K562 (cell line): Measurements from ENCODE around the gene HK1. TPM values are rescaled to one million over a fixed set of nuclear protein-coding genes. Genes with fewer than 3 reads are reported as not detected.
A peak's percentile ranks its signal among the peaks of the same experiment; 100 is the strongest.

Experiments used
- ATAC-seq: fragments of 200-7000 bp; cut with Tn5 transposase; 3 replicates; pipeline ENCODE4 v1.9.1; 2020; ENCODE audit warnings: moderate library complexity
- BruUV-seq: library from RNA; stranded (reverse); fragments of 400-500 nt; replicated peaks from 2 replicates; lab custom pipeline; 2021; lab: Mats Ljungman, UMichigan
- CTCF ChIA-PET: fragments of 300-600 bp; formaldehyde crosslinking; extraction: SDS; loops from one replicate; lab custom pipeline; 2021; ENCODE audit warnings: low intra/inter-chr PET ratio; lab: Yijun Ruan, JAX
- POLR2A ChIA-PET: fragments of 300-600, 350-650 bp; sonication (Branson Sonifier 250); formaldehyde crosslinking; extraction: SDS; loops from one replicate; lab custom pipeline; 2021; ENCODE audit warnings: antibody characterized with exemption, inconsistent platforms; lab: Yijun Ruan, JAX
- DNase-seq, 4 experiments: peaks; one replicate each; pipeline versions ENCODE4 v3.0.0 to v3.0.0-alpha.2; 2011 to 2018; ENCODE audit warnings: low spot score in 3 of 4, mixed read lengths in 3 of 4; ENCODE audit errors: extremely low read depth in 1 of 4
- FAIRE-seq: peaks from 2 replicates; lab custom pipeline; 2011; peaks lifted over from hg19 to GRCh38; lab: Jason Lieb, UNC
- H2AFZ ChIP-seq: 2 replicates; pipeline ENCODE4 v1.6.0; 2011; ENCODE audit warnings: low read depth, low read length, control low read depth, inconsistent platforms
- H3K27ac ChIP-seq: fragments of 200-600 bp; 3 replicates; pipeline ENCODE4 v1.8.0; 2011; ENCODE audit warnings: low read depth, mild to moderate bottlenecking, control low read depth, inconsistent platforms, low read length, moderate library complexity, mixed read lengths; ENCODE audit errors: extremely low read depth
- H3K27me3 ChIP-seq, 2 experiments: fragments of 300-600 bp in 1 of 2; 2 replicates in 1 of 2; 3 replicates in 1 of 2; pipeline versions ENCODE4 v1.6.0 to v1.8.0; 2011; ENCODE audit warnings: inconsistent platforms in 2 of 2, low read length in 2 of 2, mild to moderate bottlenecking in 1 of 2, mixed read lengths in 1 of 2, moderate library complexity in 1 of 2; ENCODE audit not compliant: control insufficient read depth in 2 of 2, insufficient read depth in 2 of 2
- H3K36me3 ChIP-seq: fragments of 300-600 bp; 3 replicates; pipeline ENCODE4 v1.8.0; 2011; ENCODE audit warnings: mild to moderate bottlenecking, low read length, inconsistent platforms; ENCODE audit not compliant: control insufficient read depth, insufficient read depth
- H3K4me1 ChIP-seq, 2 experiments: fragments of 200-600 bp in 1 of 2; replicated peaks in 1 of 2; 2 replicates in 1 of 2; 3 replicates in 1 of 2; pipeline versions ENCODE4 v1.5.1 to v1.8.0; 2011; ENCODE audit warnings: inconsistent platforms in 2 of 2, low read length in 2 of 2, mild to moderate bottlenecking in 1 of 2, mixed read lengths in 1 of 2, moderate library complexity in 1 of 2; ENCODE audit not compliant: control insufficient read depth in 2 of 2, insufficient read depth in 2 of 2
- H3K4me2 ChIP-seq: 2 replicates; pipeline ENCODE4 v1.6.1; 2011; ENCODE audit warnings: low read length, control low read depth, inconsistent platforms, mixed read lengths; ENCODE audit not compliant: insufficient read depth
- H3K4me3 ChIP-seq: fragments of 200-600 bp; sonication (generic), shearing (Covaris generic); 2 replicates; pipeline ENCODE4 v1.5.1; 2016; ENCODE audit warnings: control low read depth, inconsistent platforms
- H3K79me2 ChIP-seq: fragments of 200-600 bp; 3 replicates; pipeline ENCODE4 v1.8.0; 2011; ENCODE audit warnings: low read length, inconsistent platforms; ENCODE audit not compliant: control insufficient read depth, insufficient read depth
- H3K9ac ChIP-seq, 2 experiments: 2 replicates each; pipeline versions ENCODE4 v1.6.0 to v1.6.1; 2011; ENCODE audit warnings: low read depth in 2 of 2, low read length in 2 of 2, control low read depth in 1 of 2, inconsistent platforms in 1 of 2, mild to moderate bottlenecking in 1 of 2, mixed read lengths in 1 of 2; ENCODE audit not compliant: insufficient read depth in 1 of 2
- H3K9me1 ChIP-seq: one replicate; pipeline ENCODE4 v1.6.0; 2011; ENCODE audit warnings: inconsistent platforms, mild to moderate bottlenecking, low read length, moderate library complexity; ENCODE audit not compliant: control insufficient read depth, insufficient read depth
- H3K9me3 ChIP-seq: replicated peaks from 2 replicates; pipeline ENCODE4 v1.5.1; 2011; ENCODE audit warnings: low read depth, low read length, inconsistent platforms; ENCODE audit not compliant: control insufficient read depth, insufficient read depth
- H4K20me1 ChIP-seq: replicated peaks from 2 replicates; pipeline ENCODE4 v1.6.1; 2011; ENCODE audit warnings: low read length, inconsistent platforms, mixed read lengths; ENCODE audit not compliant: control insufficient read depth, insufficient read depth
- CCNT2 ChIP-seq: IDR thresholded peaks from 2 replicates; pipeline ENCODE4 v1.6.1; 2011; ENCODE audit warnings: borderline replicate concordance, low read depth, mild to moderate bottlenecking, moderate library complexity, mixed read lengths, low read length; ENCODE audit not compliant: insufficient read length; ENCODE audit errors: extremely low read depth
- CREB3 ChIP-seq: fragments of 450-650 bp; conservative IDR thresholded peaks from 2 replicates; pipeline ENCODE4 v1.6.1; 2016; ENCODE audit warnings: missing genetic modification characterization, low read depth, mild to moderate bottlenecking, missing compliant biosample characterization, moderate library complexity
- ETV5 ChIP-seq: sonication (generic); formaldehyde crosslinking; IDR thresholded peaks from 2 replicates; pipeline ENCODE4 v1.4.0; 2020; ENCODE audit warnings: low read depth, mild to moderate bottlenecking, missing genetic modification reagents
- FIP1L1 ChIP-seq: fragments of 200-400 bp; formaldehyde crosslinking; IDR thresholded peaks from 2 replicates; pipeline ENCODE4 v1.6.1; 2018; ENCODE audit warnings: mild to moderate bottlenecking, low read depth, low read length; ENCODE audit not compliant: poor library complexity, severe bottlenecking
- FOXO4 ChIP-seq: fragments of 450-650 bp; formaldehyde crosslinking; IDR thresholded peaks from 2 replicates; pipeline ENCODE4 v1.4.0; 2020; ENCODE audit warnings: mild to moderate bottlenecking, moderate library complexity
- GTF2E2 ChIP-seq: fragments of 200-800 bp; sonication (Bioruptor generic); IDR thresholded peaks from 2 replicates; pipeline ENCODE4 v1.6.1; 2016; ENCODE audit warnings: missing genetic modification characterization, missing compliant biosample characterization
- HMG20A ChIP-seq: fragments of 450-650 bp; formaldehyde crosslinking; conservative IDR thresholded peaks from 2 replicates; pipeline ENCODE4 v1.4.0; 2020; ENCODE audit warnings: mild to moderate bottlenecking, mixed read lengths
- HMG20B ChIP-seq: fragments of 250-450 bp; sonication (Bioruptor Pico); IDR thresholded peaks from 2 replicates; pipeline ENCODE4 v1.5.0; 2021; ENCODE audit warnings: mild to moderate bottlenecking
- HOMEZ ChIP-seq: fragments of 250-450 bp; sonication (Bioruptor Pico); IDR thresholded peaks from 2 replicates; pipeline ENCODE4 v1.4.0; 2020; ENCODE audit warnings: mild to moderate bottlenecking, moderate library complexity
- MTA2 ChIP-seq: fragments of 450-650 bp; IDR thresholded peaks from 2 replicates; pipeline ENCODE4 v1.6.1; 2016; ENCODE audit warnings: low read depth
- PHB2 ChIP-seq: fragments of 450-650 bp; IDR thresholded peaks from 2 replicates; pipeline ENCODE4 v1.6.1; 2017; ENCODE audit warnings: low read depth
- RAD21 ChIP-seq, 2 experiments: fragments of 250-450 bp in 1 of 2; fragments of 450-650 bp in 1 of 2; sonication (Bioruptor Pico) in 1 of 2; formaldehyde crosslinking in 1 of 2; IDR thresholded peaks in 1 of 2; conservative IDR thresholded peaks in 1 of 2; 2 replicates each; pipeline versions ENCODE4 v1.4.0 to v1.8.0; 2020 to 2022; ENCODE audit warnings: mild to moderate bottlenecking in 2 of 2, moderate library complexity in 1 of 2
- RCOR1 ChIP-seq, 2 experiments: IDR thresholded peaks; 2 replicates each; pipeline ENCODE4 v1.6.1; 2012; ENCODE audit warnings: low read depth in 2 of 2, low read length in 2 of 2, borderline replicate concordance in 1 of 2, improper control_type of control experiment in 1 of 2
- SOX6 ChIP-seq: fragments of 450-650 bp; IDR thresholded peaks from 2 replicates; pipeline ENCODE4 v1.6.1; 2014; ENCODE audit warnings: mild to moderate bottlenecking
- SPI1 ChIP-seq: IDR thresholded peaks from 2 replicates; pipeline ENCODE4 v1.6.1; 2011; ENCODE audit warnings: low read depth, low read length, control low read depth, borderline replicate concordance
- ZNF12 ChIP-seq: sonication (generic); formaldehyde crosslinking; IDR thresholded peaks from 2 replicates; pipeline ENCODE4 v1.4.0; 2020; ENCODE audit warnings: mild to moderate bottlenecking, missing genetic modification reagents
- ZNF184 ChIP-seq: sonication (generic); formaldehyde crosslinking; IDR thresholded peaks from 2 replicates; pipeline ENCODE4 v1.5.0; 2020; ENCODE audit warnings: missing genetic modification reagents
- whole genome bisulfite sequencing: fragments of 100-300 bp; shearing (Covaris generic); methylation state at CpG from one replicate; pipeline ENCODE4 v1.1.6; 2016; ENCODE audit warnings: low coverage, mixed read lengths; ENCODE audit not compliant: insufficient coverage; ENCODE audit errors: missing lambda C conversion rate; 5-methylcytosine and 5-hydroxymethylcytosine counted together
- in situ Hi-C: fragments of 300-500 bp; cut with MboI; formaldehyde crosslinking; loops from 4 replicates; pipeline ENCODE4 v1.15.0; 2018; ENCODE audit warnings: inconsistent platforms, mixed read lengths
- intact Hi-C: fragments of 100-400 bp; cut with micrococcal nuclease; formaldehyde crosslinking; loops from 2 replicates; pipeline ENCODE4 v1.14.2; 2022
- polyA plus RNA-seq, 8 experiments: library from polyadenylated mRNA; depleted of rRNA in 4 of 8; stranded (reverse) in 5 of 8; unstranded in 3 of 8; fragments of >200 nt; fragmentation: Nextera tagmentation in 2 of 8; fragmentation: Illumina TruSeq in 1 of 8; extraction: Ambion mirVana in 2 of 8; extraction: Trizol in 1 of 8; gene quantifications; 2 replicates each; pipeline versions ENCODE4 v1.2.1 to v1.2.3, GENCODE V29; 2011 to 2014; ENCODE audit warnings: inconsistent platforms in 1 of 8, missing spikeins in 1 of 8
- total RNA-seq, 7 experiments: library from RNA; depleted of rRNA in 6 of 7; stranded (reverse); fragments of >200 nt in 6 of 7; fragmentation: Illumina TruSeq in 2 of 7; extraction: Trizol in 2 of 7; gene quantifications; 2 replicates each; pipeline versions ENCODE4 v1.2.1 to v1.2.3, GENCODE V29; 2011 to 2021; ENCODE audit warnings: low replicate concordance in 1 of 7

HK1 gene
- total and polyA plus RNA-seq, 9 of the 15 experiments (the other 6 are each of a cell fraction or from before 2014, with no cell fraction given): 29.2 to 444 (median 193) TPM

GRCh38 chr10:69312528-69312927, 34.2 kb downstream of the HK1 start (continued):
- TF ChIP-seq RAD21 (CRISPR knock-in tag; conservative IDR thresholded peaks at IDR 0.05 in 1 of 2, IDR thresholded peaks at IDR 0.05 in 1 of 2) (0 out of 4 replicates have a peak, but pooled peaks of 1 of the 2 experiments have one; percentile 3), SPI1 (0 out of 2 replicates have a peak, but pooled peaks have one; percentile 13)
- TF ChIP-seq, all 486 proteins: peak for 5

GRCh38 chr10:69315100-69315542, 36.8 kb downstream of the HK1 start:
- peak overlapping the region; percentile 100 for H3K4me2 ChIP-seq
- POLR2A ChIA-PET: interaction anchor here (0.6 to 3.8 kb wide), 10 partner anchors 10 to 1049 kb away, joined by 3 to 21 read pairs (median 4); no protein-coding TSS in a partner anchor
- peaks cover 52% of the 10 kb centered on the region for H3K79me2 ChIP-seq
- H3K36me3 ChIP-seq: peaks cover 7% of the 10 kb centered on the region; the same call in 2 of the 3 replicates
- peaks cover 22% of the 10 kb centered on the region for H4K20me1 ChIP-seq
- intact Hi-C loops: loop anchor here (1.0 to 5.0 kb wide), 2 partner anchors 19 to 1428 kb away; no protein-coding TSS in a partner anchor
- ATAC-seq (no peak; the same call in 2 of the 3 replicates), DNase-seq (no peak), FAIRE-seq (no peak)
- H3K9ac ChIP-seq: peak overlapping the region; percentile 93 to 95
- in situ Hi-C loops: no loop called here
- no peaks in the 10 kb centered on the region for H3K9me1 ChIP-seq
- peak overlapping the region; percentile 73 for H2AFZ ChIP-seq
- WGBS: 3% methylated on average over 3 of the region's 3 CpGs
- CTCF ChIA-PET: no interaction called here
- no peaks in the 10 kb centered on the region; a peak in 1 of 5 replicates for H3K27me3 ChIP-seq
- H3K9me3 ChIP-seq: no peaks in the 10 kb centered on the region
- peaks cover 62 to 66% of the 10 kb centered on the region in 2 experiments for H3K4me1 ChIP-seq
- peak overlapping the region; percentile 99 for H3K27ac ChIP-seq
- peak overlapping the region; percentile 61; the same call in 1 of the 2 replicates for H3K4me3 ChIP-seq
- no TSS peak for BruUV-seq
- TF ChIP-seq PHB2 (no peak), GTF2E2 (tag) (0 out of 2 replicates have a peak, but pooled peaks have one; percentile 26), CREB3 (no peak; the same call in 1 of the 2 replicates), ETV5 (CRISPR knock-in tag) (no peak), ZNF184 (no peak), HMG20A (CRISPR knock-in tag) (no peak), MTA2 (no peak), CCNT2 (peak; percentile 33), RCOR1 (IDR thresholded peaks at IDR 0.05; ENCODE audit: borderline replicate concordance in 1 of 2, low read depth in 2 of 2, low read length in 2 of 2) (peak in 1 of 2 experiments; percentile 75; a peak in 2 of 4 replicates), SOX6 (peak; percentile 50), ZNF12 (CRISPR knock-in tag) (no peak), FIP1L1 (no peak), HOMEZ (CRISPR knock-in tag) (no peak), FOXO4 (0 out of 2 replicates have a peak, but pooled peaks have one; percentile 59), HMG20B (no peak)
